ENCODE results near the gene DRAP1. TPM values are rescaled to one million over a fixed set of nuclear protein-coding genes. Genes with fewer than 3 reads are reported as not detected.

DRAP1 gene
- total and polyA plus RNA-seq, 9 of the 15 experiments (the other 6 are each of a cell fraction or from before 2014, with no cell fraction given): 9.6 to 200 (median 92.9) TPM

DNA sequence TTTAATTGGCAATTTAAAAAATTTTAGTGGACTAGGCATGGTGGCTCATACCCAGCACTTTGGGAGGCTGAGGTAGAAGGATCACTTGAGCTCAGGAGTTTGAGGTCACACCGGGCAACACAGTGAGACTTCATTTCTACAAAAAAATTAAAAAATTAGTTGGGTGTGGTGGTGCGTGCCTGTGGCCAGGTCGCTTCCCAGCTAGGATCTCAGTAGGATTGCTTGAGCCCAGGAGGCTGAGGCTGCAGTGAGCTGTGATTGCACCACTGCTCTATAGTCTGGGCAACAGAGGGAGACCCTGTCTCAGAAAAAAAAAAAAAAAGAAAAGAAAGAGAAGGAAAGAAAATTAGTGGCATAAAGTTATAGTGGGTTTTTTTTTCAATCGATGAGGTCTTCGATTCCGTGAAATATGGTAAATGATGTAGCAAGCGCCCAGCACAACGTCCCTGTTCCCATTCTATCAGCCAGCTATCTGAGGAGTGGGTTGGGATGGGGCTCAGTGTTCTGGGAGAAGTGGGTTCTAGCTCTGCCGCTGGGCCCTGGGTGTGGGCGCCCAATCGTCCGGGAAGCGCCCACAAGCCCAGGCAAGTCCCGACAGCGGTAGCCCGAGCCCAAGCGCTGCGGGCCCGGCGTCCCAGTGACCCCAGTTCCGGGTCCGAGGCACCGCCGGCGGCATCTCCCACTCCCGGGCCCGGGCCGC lies 20.4 kb upstream of the DRAP1 start (continued):
- no peak for TF ChIP-seq SAFB (IDR thresholded peaks at IDR 0.05; ENCODE audit: borderline replicate concordance, low read depth, low read length)
- TF ChIP-seq, protein P1, sequence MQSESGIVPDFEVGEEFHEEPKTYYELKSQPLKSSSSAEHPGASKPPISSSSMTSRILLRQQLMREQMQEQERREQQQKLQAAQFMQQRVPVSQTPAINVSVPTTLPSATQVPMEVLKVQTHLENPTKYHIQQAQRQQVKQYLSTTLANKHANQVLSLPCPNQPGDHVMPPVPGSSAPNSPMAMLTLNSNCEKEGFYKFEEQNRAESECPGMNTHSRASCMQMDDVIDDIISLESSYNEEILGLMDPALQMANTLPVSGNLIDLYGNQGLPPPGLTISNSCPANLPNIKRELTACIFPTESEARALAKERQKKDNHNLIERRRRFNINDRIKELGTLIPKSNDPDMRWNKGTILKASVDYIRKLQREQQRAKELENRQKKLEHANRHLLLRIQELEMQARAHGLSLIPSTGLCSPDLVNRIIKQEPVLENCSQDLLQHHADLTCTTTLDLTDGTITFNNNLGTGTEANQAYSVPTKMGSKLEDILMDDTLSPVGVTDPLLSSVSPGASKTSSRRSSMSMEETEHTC (IDR thresholded peaks at IDR 0.05): no peak
- TF ChIP-seq ERF (CRISPR knock-in tag; IDR thresholded peaks at IDR 0.05): no peak
- no peak for TF ChIP-seq BMI1 (IDR thresholded peaks at IDR 0.05; ENCODE audit: low read length)
- TF ChIP-seq NRF1 (conservative IDR thresholded peaks at IDR 0.05 in 1 of 2, IDR thresholded peaks at IDR 0.05 in 1 of 2): peak in 1 of 2 experiments; percentile 26; a peak in 1 of 4 replicates
- no peak for TF ChIP-seq LCOR (CRISPR knock-in tag; IDR thresholded peaks at IDR 0.05)
- TF ChIP-seq HNRNPH1 (optimal IDR thresholded peaks at IDR 0.05; ENCODE audit: low read depth, low read length): no peak
- 0 out of 2 replicates have a peak, but pooled peaks have one; percentile 43 for TF ChIP-seq EP300 (IDR thresholded peaks at IDR 0.05; ENCODE audit: low read length)
- peak; percentile 80; the same call in 1 of the 2 replicates for TF ChIP-seq SFPQ (IDR thresholded peaks at IDR 0.05; ENCODE audit: low read depth, low read length)
- TF ChIP-seq KDM5B (IDR thresholded peaks at IDR 0.05; ENCODE audit: insufficient replicate concordance, low read depth, low read length): no peak
